ENCODE data around the gene PHF20.
"Not testable (repeated sequence)": the region's sequence is repeated elsewhere in the genome, so short reads cannot be mapped to it uniquely, and the experiment has no call there.

PHF20 gene

DNA sequence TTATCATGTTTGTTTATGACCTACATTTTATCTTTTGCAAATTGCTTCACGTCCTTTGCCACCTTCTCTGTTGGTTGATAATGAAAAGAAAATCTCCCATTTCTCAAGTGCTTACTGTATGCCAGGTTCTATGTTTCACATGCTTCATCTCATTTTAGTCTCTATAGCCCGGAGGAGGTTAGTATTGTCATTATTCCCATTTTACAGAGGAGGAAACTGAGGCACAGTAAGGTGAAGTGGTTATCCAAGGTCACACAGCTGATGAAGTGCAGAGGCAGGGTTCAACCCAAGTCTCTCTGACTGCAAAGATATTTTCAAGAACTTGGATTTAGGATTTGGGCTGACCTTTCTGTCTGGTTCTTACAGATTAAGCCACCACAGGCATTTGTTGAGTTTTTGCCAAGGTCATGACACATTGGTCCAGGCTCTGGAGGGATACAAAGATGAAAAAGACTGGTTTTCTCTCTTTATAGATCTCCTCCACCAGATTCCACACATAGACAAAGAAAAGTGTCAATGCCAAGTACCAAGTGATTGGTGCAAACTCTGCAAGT, 217.2 kb downstream of the PHF20 start:
- no peak for DNase-seq

GRCh38 chr20:35991142-35991771, 219.4 kb downstream of the PHF20 start:
- no peak for DNase-seq

DNA sequence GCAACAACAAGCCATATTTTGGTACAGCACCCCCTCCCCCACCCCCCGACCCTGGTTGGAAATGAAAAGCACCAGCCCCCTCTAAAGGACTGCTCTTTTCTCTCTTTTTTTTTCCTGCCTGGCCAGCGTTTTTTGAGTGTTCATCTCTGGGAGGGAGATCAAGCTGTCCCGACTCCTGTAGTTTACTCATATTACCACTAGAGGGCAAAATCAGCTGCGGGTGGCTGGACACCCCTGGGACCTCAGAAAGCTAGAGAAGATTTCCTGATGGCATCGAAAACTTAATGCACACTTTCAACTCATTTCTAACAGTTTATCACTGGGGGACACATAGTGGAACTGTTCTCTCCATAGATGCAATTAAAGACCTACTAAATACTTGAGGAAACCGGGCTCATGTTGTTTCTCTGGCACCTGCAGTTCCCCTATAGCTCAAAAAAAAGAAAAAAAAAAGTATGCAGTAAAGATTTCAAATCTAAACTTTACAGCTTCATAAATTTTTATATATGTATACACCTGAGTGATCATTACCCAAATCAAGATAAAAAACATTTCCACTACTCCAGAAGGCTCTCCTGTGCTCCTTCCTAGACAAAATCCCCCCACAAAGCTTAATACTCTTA, 221.0 kb downstream of the PHF20 start:
- DNase-seq: peak; percentile 70

- peak; percentile 78 for DNase-seq
These were observed 223.2 kb downstream of the PHF20 start for GRCh38 chr20:35994994-35995453.

GRCh38 chr20:35996492-35996891, 224.7 kb downstream of the PHF20 start:
- DNase-seq: not testable (repeated sequence)

Measured in CD4-positive, alpha-beta T cell treated with Interleukin-12 subunit alpha and Interleukin-12 subunit beta, for 1 hour (primary cell).